CD4-positive, CD25-positive, alpha-beta regulatory T cell (primary cell): Measurements from ENCODE around the gene FZD4. TPM values are rescaled to one million over a fixed set of nuclear protein-coding genes. Genes with fewer than 3 reads are reported as not detected.

ENCODE experiments used
- ATAC-seq, 2 donors: fragments of 150-1000 bp; cut with Tn5 transposase; one replicate each; pipeline ENCODE4 v1.10.0; 2021; ENCODE audit warnings: low read depth in 2 of 2, moderate number of reproducible peaks in 2 of 2, moderate library complexity in 1 of 2
- DNase-seq, 3 donors: peaks; one replicate each; pipeline versions ENCODE4 v3.0.0 to v3.0.0-alpha.2; 2012 to 2022; ENCODE audit warnings: mixed read lengths in 1 of 3
- H3K27ac ChIP-seq: one replicate; pipeline ENCODE4 v1.7.0; 2013; ENCODE audit warnings: mild to moderate bottlenecking, low read length; ENCODE audit not compliant: insufficient read depth, poor library complexity, severe bottlenecking
- H3K27me3 ChIP-seq: one replicate; pipeline ENCODE4 v1.7.0; 2013; ENCODE audit warnings: low read length; ENCODE audit not compliant: control insufficient read depth, insufficient read depth
- H3K36me3 ChIP-seq: one replicate; pipeline ENCODE4 v1.7.0; 2013; ENCODE audit warnings: mild to moderate bottlenecking, low read length, moderate library complexity; ENCODE audit not compliant: control insufficient read depth, insufficient read depth
- H3K4me1 ChIP-seq: 2 replicates; pipeline ENCODE4 v1.7.0; 2013; ENCODE audit warnings: mild to moderate bottlenecking, low read length; ENCODE audit not compliant: insufficient read depth, control insufficient read depth, poor library complexity, severe bottlenecking
- H3K4me3 ChIP-seq: one replicate; pipeline ENCODE4 v1.7.0; 2013; ENCODE audit warnings: low read depth, mild to moderate bottlenecking, low read length, moderate library complexity
- H3K9me3 ChIP-seq, 2 experiments: 1 replicate in 1 of 2; 2 replicates in 1 of 2; pipeline ENCODE4 v1.7.0; 2013; ENCODE audit warnings: low read length in 2 of 2, mild to moderate bottlenecking in 1 of 2, moderate library complexity in 1 of 2; ENCODE audit not compliant: control insufficient read depth in 2 of 2
- H3K27ac Mint-ChIP-seq, 3 donors: one replicate each; pipeline ENCODE4 v1.8.0; 2020 to 2022; ENCODE audit warnings: mild to moderate bottlenecking in 3 of 3, mixed read lengths in 3 of 3, moderate library complexity in 2 of 3
- H3K27me3 Mint-ChIP-seq: one replicate; pipeline ENCODE4 v1.8.0; 2022; ENCODE audit warnings: mild to moderate bottlenecking, mixed read lengths
- H3K36me3 Mint-ChIP-seq: one replicate; pipeline ENCODE4 v1.8.0; 2020; ENCODE audit warnings: mixed read lengths
- H3K4me1 Mint-ChIP-seq, 4 donors: one replicate each; pipeline ENCODE4 v1.8.0; 2020 to 2022; ENCODE audit warnings: mixed read lengths in 4 of 4, mild to moderate bottlenecking in 1 of 4
- H3K4me3 Mint-ChIP-seq, 4 donors: one replicate each; pipeline ENCODE4 v1.8.0; 2020 to 2022; ENCODE audit warnings: mild to moderate bottlenecking in 4 of 4, mixed read lengths in 4 of 4, moderate library complexity in 3 of 4
- H3K9me3 Mint-ChIP-seq, 7 donors: one replicate each; pipeline ENCODE4 v1.8.0; 2020 to 2022; ENCODE audit warnings: mixed read lengths in 7 of 7, mild to moderate bottlenecking in 3 of 7, moderate library complexity in 2 of 7
- polyA plus RNA-seq, 4 donors: library from polyadenylated mRNA; unstranded; fragments of 300-500 nt; fragmentation: Illumina TruSeq; gene quantifications; one replicate each; pipeline ENCODE4 v1.2.3, GENCODE V29; 2021
- total RNA-seq: library from RNA; stranded (reverse); gene quantifications from one replicate; pipeline ENCODE4 v1.2.3, GENCODE V29; 2022

The FZD4 gene
- total and polyA plus RNA-seq, 5 donors from 2014 or later, result not detected

GRCh38 chr11:86912238-86912637, 43.0 kb downstream of the FZD4 start:
- ATAC-seq (no peak), DNase-seq (no peak)
- Mint-ChIP-seq H3K27me3 (peaks cover 12% of the 10 kb centered on the region), H3K9me3 (peaks cover 0 to 4% (median 0%) of the 10 kb centered on the region in 7 donors), H3K36me3 (no peaks in the 10 kb centered on the region), H3K4me3 (no peak overlapping the region), H3K27ac (no peak overlapping the region), H3K4me1 (peaks cover 0 to 4% (median 1%) of the 10 kb centered on the region in 4 donors)
- no peaks in the 10 kb centered on the region for H3K27me3 ChIP-seq
- no peak overlapping the region for H3K27ac ChIP-seq
- no peaks in the 10 kb centered on the region for H3K36me3 ChIP-seq
- H3K4me1 ChIP-seq, result no peaks in the 10 kb centered on the region
- no peaks in the 10 kb centered on the region for H3K9me3 ChIP-seq
- H3K4me3 ChIP-seq, result no peak overlapping the region

DNA sequence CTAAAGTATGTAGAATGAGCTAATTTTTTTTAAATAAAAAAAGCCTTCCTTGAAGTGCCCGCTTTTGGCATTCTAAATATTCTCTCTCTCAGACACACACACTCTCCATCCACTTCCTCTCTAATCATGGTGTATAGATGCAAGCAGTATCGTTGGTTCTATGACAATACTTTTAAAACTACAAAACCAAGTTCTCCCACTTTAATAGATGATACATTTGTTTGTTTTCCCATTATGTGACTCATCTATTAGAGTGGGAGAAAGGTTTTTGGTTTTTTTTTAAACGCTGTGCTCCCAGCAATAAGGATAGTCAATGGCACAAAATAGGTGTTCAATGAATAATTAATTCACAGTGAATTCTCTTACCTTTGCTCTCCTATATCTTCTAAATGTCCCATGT, 44.6 kb downstream of the FZD4 start:
- H3K4me1 ChIP-seq, result no peaks in the 10 kb centered on the region
- no peak overlapping the region for H3K27ac Mint-ChIP-seq
- ATAC-seq, result no peak
- H3K4me3 Mint-ChIP-seq, result no peak overlapping the region
- H3K27me3 Mint-ChIP-seq, result peaks cover 12% of the 10 kb centered on the region
- no peaks in the 10 kb centered on the region for H3K9me3 ChIP-seq
- H3K4me3 ChIP-seq, result no peak overlapping the region
- H3K36me3 Mint-ChIP-seq, result no peaks in the 10 kb centered on the region
- no peak for DNase-seq
- H3K27ac ChIP-seq, result no peak overlapping the region
- H3K27me3 ChIP-seq, result no peaks in the 10 kb centered on the region
- no peaks in the 10 kb centered on the region for H3K4me1 Mint-ChIP-seq
- H3K9me3 Mint-ChIP-seq, result peaks cover 0 to 4% (median 0%) of the 10 kb centered on the region in 7 donors
- no peaks in the 10 kb centered on the region for H3K36me3 ChIP-seq

DNA sequence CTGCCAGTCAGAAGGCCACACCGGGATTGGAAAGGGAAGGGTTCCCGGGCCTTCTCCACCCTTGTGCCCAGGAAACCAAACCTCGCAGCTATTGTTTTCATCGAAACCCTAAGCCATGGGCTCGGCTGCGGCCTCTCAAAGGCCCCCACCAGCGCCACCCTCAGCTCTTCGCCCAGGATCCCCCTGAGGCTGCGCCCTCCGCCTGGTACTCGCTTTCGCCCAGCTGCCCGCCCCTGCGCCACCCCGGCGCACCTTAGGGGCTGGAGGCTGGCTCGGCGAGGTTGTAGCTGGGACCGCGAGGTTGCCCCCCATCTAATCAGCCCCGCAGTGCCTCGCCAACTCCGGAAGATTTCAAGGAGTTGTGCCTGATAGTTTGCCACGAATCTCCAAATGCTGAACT, 49.0 kb downstream of the FZD4 start:
- Mint-ChIP-seq H3K27me3 (peaks cover 6% of the 10 kb centered on the region), H3K4me1 (no peaks in the 10 kb centered on the region), H3K9me3 (peaks cover 0 to 2% (median 0%) of the 10 kb centered on the region in 7 donors), H3K27ac (no peak overlapping the region), H3K36me3 (no peaks in the 10 kb centered on the region), H3K4me3 (no peak overlapping the region)
- DNase-seq (no peak), ATAC-seq (no peak)
- Histone ChIP-seq H3K27ac (no peak overlapping the region), H3K27me3 (no peaks in the 10 kb centered on the region), H3K9me3 (no peaks in the 10 kb centered on the region), H3K36me3 (no peaks in the 10 kb centered on the region), H3K4me3 (no peak overlapping the region), H3K4me1 (no peaks in the 10 kb centered on the region)

- Mint-ChIP-seq H3K9me3 (peaks cover 0 to 2% (median 0%) of the 10 kb centered on the region in 7 donors), H3K27me3 (peaks cover 6% of the 10 kb centered on the region), H3K27ac (no peak overlapping the region), H3K36me3 (no peaks in the 10 kb centered on the region), H3K4me3 (no peak overlapping the region), H3K4me1 (no peaks in the 10 kb centered on the region)
- Histone ChIP-seq H3K27me3 (no peaks in the 10 kb centered on the region), H3K4me3 (no peak overlapping the region), H3K27ac (no peak overlapping the region), H3K9me3 (no peaks in the 10 kb centered on the region), H3K36me3 (no peaks in the 10 kb centered on the region), H3K4me1 (no peaks in the 10 kb centered on the region)
- ATAC-seq (no peak), DNase-seq (no peak)
These were observed 49.9 kb downstream of the FZD4 start for GRCh38 chr11:86905252-86905651.

DNA sequence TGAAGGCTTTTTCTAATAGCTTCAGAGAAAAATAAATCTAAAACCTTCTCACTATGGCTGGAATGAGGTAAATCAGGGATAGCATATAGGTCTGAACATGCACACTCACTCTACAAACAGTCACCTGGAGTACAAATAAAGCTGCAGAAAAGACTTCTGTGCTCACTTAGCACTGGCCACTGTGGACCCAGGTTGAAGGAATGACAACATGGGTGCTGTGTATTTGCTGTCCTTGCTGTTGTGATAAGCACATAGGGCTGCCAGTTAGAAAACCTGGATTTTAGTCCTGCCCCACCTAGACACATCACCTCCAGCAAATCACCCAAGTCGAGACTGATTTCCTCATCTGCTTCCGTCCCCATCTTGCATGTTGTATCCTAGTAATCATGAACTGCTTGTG, 51.2 kb downstream of the FZD4 start:
- H3K27ac ChIP-seq, result no peak overlapping the region
- Mint-ChIP-seq H3K27me3 (peaks cover 6% of the 10 kb centered on the region), H3K36me3 (no peaks in the 10 kb centered on the region), H3K9me3 (peaks cover 0 to 2% (median 0%) of the 10 kb centered on the region in 7 donors), H3K27ac (no peak overlapping the region), H3K4me1 (no peaks in the 10 kb centered on the region), H3K4me3 (no peak overlapping the region)
- no peaks in the 10 kb centered on the region for H3K9me3 ChIP-seq
- no peaks in the 10 kb centered on the region for H3K27me3 ChIP-seq
- DNase-seq (no peak), ATAC-seq (no peak)
- H3K4me3 ChIP-seq, result no peak overlapping the region
- H3K36me3 ChIP-seq, result no peaks in the 10 kb centered on the region
- H3K4me1 ChIP-seq, result no peaks in the 10 kb centered on the region

GRCh38 chr11:86902345-86902744, 52.9 kb downstream of the FZD4 start:
- peaks cover 0 to 2% (median 0%) of the 10 kb centered on the region in 7 donors for H3K9me3 Mint-ChIP-seq
- no peak overlapping the region for H3K27ac Mint-ChIP-seq
- no peaks in the 10 kb centered on the region for H3K36me3 Mint-ChIP-seq
- ATAC-seq (no peak), DNase-seq (no peak)
- H3K27me3 Mint-ChIP-seq, result peaks cover 6% of the 10 kb centered on the region
- Histone ChIP-seq H3K27ac (no peak overlapping the region), H3K4me1 (no peaks in the 10 kb centered on the region), H3K9me3 (no peaks in the 10 kb centered on the region), H3K4me3 (no peak overlapping the region), H3K36me3 (no peaks in the 10 kb centered on the region), H3K27me3 (no peaks in the 10 kb centered on the region)
- H3K4me3 Mint-ChIP-seq, result no peak overlapping the region
- H3K4me1 Mint-ChIP-seq, result no peaks in the 10 kb centered on the region

GRCh38 chr11:86901599-86901998, 53.6 kb downstream of the FZD4 start:
- H3K36me3 Mint-ChIP-seq, result no peaks in the 10 kb centered on the region
- H3K27ac Mint-ChIP-seq, result no peak overlapping the region
- H3K27me3 ChIP-seq, result no peaks in the 10 kb centered on the region
- no peaks in the 10 kb centered on the region for H3K4me1 ChIP-seq
- no peak overlapping the region for H3K4me3 ChIP-seq
- no peaks in the 10 kb centered on the region for H3K36me3 ChIP-seq
- H3K9me3 ChIP-seq, result no peaks in the 10 kb centered on the region
- H3K27me3 Mint-ChIP-seq, result peaks cover 6% of the 10 kb centered on the region
- H3K4me1 Mint-ChIP-seq, result no peaks in the 10 kb centered on the region
- H3K27ac ChIP-seq, result no peak overlapping the region
- H3K9me3 Mint-ChIP-seq, result peaks cover 0 to 2% (median 0%) of the 10 kb centered on the region in 7 donors
- ATAC-seq (no peak), DNase-seq (no peak)
- H3K4me3 Mint-ChIP-seq, result no peak overlapping the region

- DNase-seq, result no peak
- no peak overlapping the region for H3K27ac Mint-ChIP-seq
- peaks cover 0 to 2% (median 0%) of the 10 kb centered on the region in 7 donors for H3K9me3 Mint-ChIP-seq
- no peak overlapping the region for H3K4me3 ChIP-seq
- H3K4me1 Mint-ChIP-seq, result no peaks in the 10 kb centered on the region
- H3K27me3 Mint-ChIP-seq, result peaks cover 6% of the 10 kb centered on the region
- no peaks in the 10 kb centered on the region for H3K27me3 ChIP-seq
- no peaks in the 10 kb centered on the region for H3K36me3 ChIP-seq
- H3K4me3 Mint-ChIP-seq, result no peak overlapping the region
- ATAC-seq, result no peak
- H3K9me3 ChIP-seq, result no peaks in the 10 kb centered on the region
- H3K4me1 ChIP-seq, result no peaks in the 10 kb centered on the region
- no peaks in the 10 kb centered on the region for H3K36me3 Mint-ChIP-seq
- no peak overlapping the region for H3K27ac ChIP-seq
These were observed 55.0 kb downstream of the FZD4 start for GRCh38 chr11:86900162-86900561.
